IMR-90 (cell line): ENCODE data around the gene TIGIT. TPM values are rescaled to one million over a fixed set of nuclear protein-coding genes. Genes with fewer than 3 reads are reported as not detected.
A peak's percentile ranks its signal among the peaks of the same experiment; 100 is the strongest.

Experiments used
- ATAC-seq: fragments of 200-7000 bp; cut with Tn5 transposase; 2 replicates; pipeline ENCODE4 v1.9.1; 2020; ENCODE audit warnings: low read depth, mild to moderate bottlenecking, moderate library complexity
- BruUV-seq: library from RNA; stranded (reverse); fragments of 400-500 nt; replicated peaks from 2 replicates; lab custom pipeline; 2021; lab: Mats Ljungman, UMichigan
- CTCF ChIA-PET: fragments of 300-600 bp; formaldehyde crosslinking; extraction: SDS; loops from one replicate; lab custom pipeline; 2021; ENCODE audit warnings: antibody characterized with exemption; lab: Yijun Ruan, JAX
- POLR2A ChIA-PET: fragments of 300-600 bp; sonication (Branson Sonifier 250); formaldehyde crosslinking; loops from one replicate; lab custom pipeline; 2022; ENCODE audit warnings: antibody characterized with exemption; ENCODE audit not compliant: unreplicated experiment; lab: Charles Lee
- DNase-seq: peaks from one replicate; pipeline ENCODE4 v3.0.0; 2013
- H2AFZ ChIP-seq: replicated peaks from 2 replicates; pipeline ENCODE3; 2013; ENCODE audit warnings: low read length, mild to moderate bottlenecking; ENCODE audit not compliant: poor library complexity
- H2AK5ac ChIP-seq: 2 replicates; pipeline ENCODE4 v1.6.1; 2013; ENCODE audit warnings: low read depth, low read length, inconsistent platforms
- H2AK9ac ChIP-seq: replicated peaks from 2 replicates; pipeline ENCODE3; 2013; ENCODE audit warnings: mild to moderate bottlenecking, low read depth, low read length, moderate library complexity; ENCODE audit not compliant: poor library complexity
- H2BK120ac ChIP-seq: 2 replicates; pipeline ENCODE4 v1.6.1; 2013; ENCODE audit warnings: low read depth, low read length, inconsistent platforms
- H2BK15ac ChIP-seq: 3 replicates; pipeline ENCODE4 v1.6.1; 2013; ENCODE audit warnings: low read depth, low read length, inconsistent platforms
- H2BK20ac ChIP-seq: 2 replicates; pipeline ENCODE4 v1.6.1; 2013; ENCODE audit warnings: low read depth, mild to moderate bottlenecking, inconsistent platforms, low read length, moderate library complexity
- H2BK5ac ChIP-seq: 2 replicates; pipeline ENCODE4 v1.6.1; 2013; ENCODE audit warnings: mild to moderate bottlenecking, low read depth, low read length, inconsistent platforms; ENCODE audit not compliant: poor library complexity, severe bottlenecking
- H3K14ac ChIP-seq: replicated peaks from 2 replicates; pipeline ENCODE4 v1.6.1; 2013; ENCODE audit warnings: low read depth, low read length, inconsistent platforms
- H3K18ac ChIP-seq: 2 replicates; pipeline ENCODE4 v1.6.1; 2013; ENCODE audit warnings: low read depth, low read length, control low read depth
- H3K23ac ChIP-seq: 2 replicates; pipeline ENCODE4 v1.6.1; 2013; ENCODE audit warnings: low read depth, low read length, inconsistent platforms
- H3K27ac ChIP-seq: 2 replicates; pipeline ENCODE4 v1.5.1; 2013; ENCODE audit warnings: mild to moderate bottlenecking, control low read depth, low read length; ENCODE audit not compliant: insufficient read depth
- H3K27me3 ChIP-seq: 2 replicates; pipeline ENCODE4 v1.6.1; 2013; ENCODE audit warnings: low read length; ENCODE audit not compliant: control insufficient read depth, insufficient read depth
- H3K36me3 ChIP-seq: 2 replicates; pipeline ENCODE4 v1.6.1; 2013; ENCODE audit warnings: low read length, mixed read lengths; ENCODE audit not compliant: control insufficient read depth, insufficient read depth
- H3K4ac ChIP-seq: 2 replicates; pipeline ENCODE4 v1.6.1; 2013; ENCODE audit warnings: low read depth, low read length, inconsistent platforms
- H3K4me1 ChIP-seq: 2 replicates; pipeline ENCODE4 v1.6.1; 2013; ENCODE audit warnings: low read length, mixed read lengths; ENCODE audit not compliant: control insufficient read depth, insufficient read depth
- H3K4me2 ChIP-seq: 2 replicates; pipeline ENCODE4 v1.6.1; 2013; ENCODE audit warnings: low read depth, mild to moderate bottlenecking, control low read depth, low read length, moderate library complexity
- H3K4me3 ChIP-seq: 2 replicates; pipeline ENCODE4 v1.5.1; 2013; ENCODE audit warnings: low read depth, mild to moderate bottlenecking, control low read depth, low read length, moderate library complexity; ENCODE audit not compliant: insufficient read depth
- H3K56ac ChIP-seq: 2 replicates; pipeline ENCODE4 v1.6.1; 2013; ENCODE audit warnings: low read length, inconsistent platforms; ENCODE audit not compliant: insufficient read depth; ENCODE audit errors: extremely low read depth
- H3K79me1 ChIP-seq, 2 experiments: 2 replicates each; pipeline ENCODE4 v1.6.1; 2013; ENCODE audit warnings: low read length in 2 of 2, inconsistent platforms in 1 of 2, low read depth in 1 of 2
- H3K9ac ChIP-seq: 2 replicates; pipeline ENCODE4 v1.6.1; 2013; ENCODE audit warnings: low read depth, low read length, control low read depth
- H3K9me1 ChIP-seq: 2 replicates; pipeline ENCODE4 v1.6.1; 2013; ENCODE audit warnings: low read length, inconsistent platforms; ENCODE audit not compliant: insufficient read depth
- H3K9me3 ChIP-seq: 2 replicates; pipeline ENCODE4 v1.6.1; 2013; ENCODE audit warnings: low read length; ENCODE audit not compliant: control insufficient read depth, insufficient read depth
- H4K20me1 ChIP-seq: 2 replicates; pipeline ENCODE4 v1.6.1; 2013; ENCODE audit warnings: low read length, inconsistent platforms; ENCODE audit not compliant: insufficient read depth
- H4K5ac ChIP-seq: 2 replicates; pipeline ENCODE4 v1.6.1; 2013; ENCODE audit warnings: mild to moderate bottlenecking, low read depth, low read length, control low read depth
- H4K8ac ChIP-seq, 2 experiments: 2 replicates each; pipeline ENCODE4 v1.6.1; 2013; ENCODE audit warnings: low read depth in 2 of 2, low read length in 2 of 2, control low read depth in 1 of 2, inconsistent platforms in 1 of 2
- H4K91ac ChIP-seq: 2 replicates; pipeline ENCODE4 v1.6.1; 2013; ENCODE audit warnings: low read depth, low read length, inconsistent platforms; ENCODE audit not compliant: insufficient read depth
- CEBPB ChIP-seq: IDR thresholded peaks from 2 replicates; pipeline ENCODE4 v1.6.1; 2012; ENCODE audit warnings: low read depth, low read length, improper control_type of control experiment
- RCOR1 ChIP-seq: IDR thresholded peaks from 2 replicates; pipeline ENCODE4 v1.6.1; 2012; ENCODE audit warnings: mild to moderate bottlenecking, low read length, improper control_type of control experiment; ENCODE audit not compliant: insufficient replicate concordance
- USF2 ChIP-seq: fragments of 150-350 bp; IDR thresholded peaks from 2 replicates; pipeline ENCODE4 v1.6.1; 2017; ENCODE audit warnings: mild to moderate bottlenecking, antibody characterized with exemption, low read length, low read depth
- WGBS, 2 experiments: methylation state at CpG; one replicate each; pipeline versions ENCODE4 v1.1.5 to v1.1.7; 2013; ENCODE audit warnings: missing lambda C conversion rate in 2 of 2; ENCODE audit not compliant: insufficient read length in 1 of 2; ENCODE audit errors: extremely low coverage in 2 of 2; 5-methylcytosine and 5-hydroxymethylcytosine counted together
- dilution Hi-C: fragments of 300-500 bp; cut with HindIII; formaldehyde crosslinking; loops from one replicate; pipeline ENCODE4 v1.14.3; 2018; ENCODE audit warnings: low sequenced_read_pairs; ENCODE audit not compliant: unreplicated experiment
- in situ Hi-C: fragments of 300-500 bp; cut with MboI; formaldehyde crosslinking; loops from 3 replicates; pipeline ENCODE4 v1.14.3; 2019; ENCODE audit warnings: low sequenced_read_pairs, inconsistent platforms, mixed read lengths
- intact Hi-C: fragments of 100-400 bp; cut with micrococcal nuclease; formaldehyde crosslinking; loops from 2 replicates; pipeline ENCODE4 v1.10.0; 2022
- polyA plus RNA-seq, 3 experiments: library from polyadenylated mRNA; depleted of rRNA; stranded (reverse); fragments of >200 nt; gene quantifications; 2 replicates each; pipeline ENCODE4 v1.2.3, GENCODE V29; 2012; ENCODE audit warnings: low replicate concordance in 1 of 3
- total RNA-seq: library from RNA; depleted of rRNA; stranded (reverse); fragments of >200 nt; gene quantifications from 2 replicates; pipeline ENCODE4 v1.2.3, GENCODE V29; 2012

The TIGIT gene
- total and polyA plus RNA-seq, 2 of the 4 experiments (the other 2 are of a cell fraction), result not detected

DNA sequence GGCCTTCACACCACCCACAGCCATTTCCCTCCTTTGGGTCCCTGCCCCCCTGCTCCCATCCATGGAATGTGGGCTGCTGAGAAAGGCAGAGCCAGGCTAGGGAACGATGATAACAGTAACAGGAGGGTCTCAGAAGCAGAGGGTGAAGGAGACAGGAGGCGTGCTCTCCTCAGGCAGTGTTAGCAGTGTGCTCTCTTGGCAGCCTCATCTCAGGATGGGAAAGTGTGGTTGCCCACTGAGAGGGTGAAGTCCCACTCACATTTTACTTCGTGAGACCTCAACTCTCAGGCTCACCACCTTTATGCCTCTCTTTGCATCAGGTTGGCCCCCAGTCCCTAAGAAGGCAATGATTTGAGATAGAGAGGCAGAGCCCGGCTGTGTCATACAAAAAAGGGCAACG, 24.5 kb downstream of the TIGIT start:
- Histone ChIP-seq H3K79me1 (peaks cover 0 to 8% of the 10 kb centered on the region in 2 experiments; a peak in 1 of 4 replicates), H3K36me3 (no peaks in the 10 kb centered on the region), H3K4me2 (no peak overlapping the region), H3K4ac (peak overlapping the region; percentile 15; the same call in 1 of the 2 replicates), H3K9me3 (no peaks in the 10 kb centered on the region), H2AFZ (no peak overlapping the region), H4K20me1 (no peaks in the 10 kb centered on the region), H2BK20ac (no peak overlapping the region), H3K27ac (no peak overlapping the region), H3K18ac (peak overlapping the region; percentile 13), H2AK9ac (peak overlapping the region; percentile 66), H3K9me1 (peaks cover 5% of the 10 kb centered on the region; the same call in 1 of the 2 replicates), H3K4me1 (peaks cover 5% of the 10 kb centered on the region), H2BK15ac (no peak overlapping the region), H4K5ac (no peak overlapping the region), H3K4me3 (no peak overlapping the region), H3K9ac (no peak overlapping the region), H4K8ac (no peak overlapping the region; a peak in 1 of 4 replicates), H2AK5ac (0 out of 2 replicates have a peak overlapping the region, but pooled peaks have one; percentile 33), H4K91ac (0 out of 2 replicates have a peak overlapping the region, but pooled peaks have one; percentile 6), H3K23ac (no peak overlapping the region), H3K27me3 (no peaks in the 10 kb centered on the region), H3K14ac (peak overlapping the region; percentile 76; the same call in 1 of the 2 replicates), H2BK120ac (no peak overlapping the region), H2BK5ac (no peak overlapping the region), H3K56ac (no peak overlapping the region)
- POLR2A ChIA-PET, result no interaction called here
- CTCF ChIA-PET, result no interaction called here
- dilution Hi-C loops (no loop called here), in situ Hi-C loops (no loop called here), intact Hi-C loops (no loop called here)
- WGBS, 2 experiments, result no CpG with 5 or more reads among the region's 5 CpGs
- ATAC-seq (no peak), DNase-seq (no peak)
- no TSS peak for BruUV-seq
- TF ChIP-seq USF2, result no peak
- TF ChIP-seq RCOR1, result no peak
- TF ChIP-seq CEBPB, result no peak
